GM18868 (cell line): ENCODE measurements around the gene HMG20B.
"Not testable (repeated sequence)": the region's sequence is repeated elsewhere in the genome, so short reads cannot be mapped to it uniquely, and the experiment has no call there.

Experiments
- ATAC-seq: cut with Tn5 transposase; IDR thresholded peaks from one replicate; pipeline ENCODE4 v1.9.1; 2021; ENCODE audit warnings: mild to moderate bottlenecking, moderate library complexity; ENCODE audit not compliant: unreplicated experiment

The HMG20B gene

GRCh38 chr19:3572855-3573161 lies at the start of gene HMG20B:
Gene HMG20B, plus strand, starts transcription at chr19:3572944. Its CDS starts 366 bp downstream, at chr19:3573310.
- ATAC-seq = no peak

GRCh38 chr19:3523361-3524077 lies 49.2 kb upstream of the HMG20B start:
- no peak for ATAC-seq

- ATAC-seq = no peak
Observed at GRCh38 chr19:3524078-3524842, 48.5 kb upstream of the HMG20B start.

GRCh38 chr19:3524904-3525451 lies 47.8 kb upstream of the HMG20B start:
- no peak for ATAC-seq

- ATAC-seq = no peak
Observed at GRCh38 chr19:3526507-3527237, 46.1 kb upstream of the HMG20B start.

- no peak for ATAC-seq
Observed at GRCh38 chr19:3527238-3527910, 45.4 kb upstream of the HMG20B start.

GRCh38 chr19:3528080-3528479 lies 44.7 kb upstream of the HMG20B start:
- ATAC-seq = no peak

GRCh38 chr19:3528539-3529211 lies 44.1 kb upstream of the HMG20B start:
- ATAC-seq = no peak

GRCh38 chr19:3529299-3529698 lies 43.4 kb upstream of the HMG20B start:
- ATAC-seq = not testable (repeated sequence)

GRCh38 chr19:3530389-3530788 lies 42.4 kb upstream of the HMG20B start:
- no peak for ATAC-seq

GRCh38 chr19:3531716-3532115 lies 41.0 kb upstream of the HMG20B start:
- ATAC-seq = no peak

- ATAC-seq = no peak
Observed at GRCh38 chr19:3532154-3532786, 40.5 kb upstream of the HMG20B start.

GRCh38 chr19:3533033-3533432 lies 39.7 kb upstream of the HMG20B start:
- no peak for ATAC-seq

- ATAC-seq = no peak
Observed at GRCh38 chr19:3533563-3534216, 39.1 kb upstream of the HMG20B start.

- no peak for ATAC-seq
Observed at GRCh38 chr19:3534375-3535234, 38.1 kb upstream of the HMG20B start.

- ATAC-seq = no peak
Observed at GRCh38 chr19:3535235-3535535, 37.6 kb upstream of the HMG20B start.

GRCh38 chr19:3535563-3535965 lies 37.2 kb upstream of the HMG20B start:
- ATAC-seq = no peak

- no peak for ATAC-seq
Observed at GRCh38 chr19:3535981-3536380, 36.8 kb upstream of the HMG20B start.
